DMS153 (cell line): ENCODE results near the gene GRIN1.

Experiments
- DNase-seq: peaks from one replicate; lab custom pipeline; 2025; lab: John Stamatoyannopoulos, UW

Gene GRIN1

GRCh38 chr9:137138722-137139467 lies at the start of gene GRIN1:
TSS of gene GRIN1 (plus strand) at chr9:137139154. CDS start at chr9:137139487, 333 bp downstream.
- DNase-seq, result no peak

DNA sequence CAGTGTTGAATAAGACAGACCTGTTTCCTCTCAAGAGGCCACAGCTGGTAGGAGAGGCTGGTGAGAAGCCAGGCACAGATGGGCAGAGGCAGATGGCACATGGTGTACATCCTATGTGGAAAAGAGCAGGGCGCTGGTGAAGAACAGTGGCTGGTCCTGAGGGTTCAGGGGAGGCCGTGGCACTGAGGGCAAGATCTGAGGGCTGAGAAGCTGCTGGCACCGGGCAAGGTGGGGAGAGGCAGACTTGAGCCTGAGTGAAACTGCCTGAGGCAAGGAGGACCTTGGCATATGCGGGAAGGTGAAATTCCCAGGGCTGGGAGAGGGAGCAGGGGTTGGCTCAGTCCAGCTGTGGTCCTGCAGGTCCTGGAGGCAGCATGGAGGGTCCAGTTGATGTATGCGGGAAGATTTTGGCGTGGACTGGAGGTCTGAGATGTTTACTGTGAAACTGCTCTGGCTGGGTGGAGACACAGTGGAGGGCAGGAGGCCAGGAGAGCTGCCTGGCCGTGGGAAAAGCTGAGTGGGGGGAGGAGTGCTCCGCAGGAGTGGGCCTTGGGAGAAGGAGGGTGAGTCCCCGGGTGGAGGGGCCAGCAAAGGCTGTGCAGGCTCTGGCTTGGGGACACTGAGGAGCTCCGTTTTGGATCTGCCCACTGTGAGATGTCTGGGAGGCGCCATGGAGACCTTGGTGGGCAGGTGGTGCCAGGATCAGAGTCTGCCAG lies 49.6 kb upstream of the GRIN1 start:
- no peak for DNase-seq

DNA sequence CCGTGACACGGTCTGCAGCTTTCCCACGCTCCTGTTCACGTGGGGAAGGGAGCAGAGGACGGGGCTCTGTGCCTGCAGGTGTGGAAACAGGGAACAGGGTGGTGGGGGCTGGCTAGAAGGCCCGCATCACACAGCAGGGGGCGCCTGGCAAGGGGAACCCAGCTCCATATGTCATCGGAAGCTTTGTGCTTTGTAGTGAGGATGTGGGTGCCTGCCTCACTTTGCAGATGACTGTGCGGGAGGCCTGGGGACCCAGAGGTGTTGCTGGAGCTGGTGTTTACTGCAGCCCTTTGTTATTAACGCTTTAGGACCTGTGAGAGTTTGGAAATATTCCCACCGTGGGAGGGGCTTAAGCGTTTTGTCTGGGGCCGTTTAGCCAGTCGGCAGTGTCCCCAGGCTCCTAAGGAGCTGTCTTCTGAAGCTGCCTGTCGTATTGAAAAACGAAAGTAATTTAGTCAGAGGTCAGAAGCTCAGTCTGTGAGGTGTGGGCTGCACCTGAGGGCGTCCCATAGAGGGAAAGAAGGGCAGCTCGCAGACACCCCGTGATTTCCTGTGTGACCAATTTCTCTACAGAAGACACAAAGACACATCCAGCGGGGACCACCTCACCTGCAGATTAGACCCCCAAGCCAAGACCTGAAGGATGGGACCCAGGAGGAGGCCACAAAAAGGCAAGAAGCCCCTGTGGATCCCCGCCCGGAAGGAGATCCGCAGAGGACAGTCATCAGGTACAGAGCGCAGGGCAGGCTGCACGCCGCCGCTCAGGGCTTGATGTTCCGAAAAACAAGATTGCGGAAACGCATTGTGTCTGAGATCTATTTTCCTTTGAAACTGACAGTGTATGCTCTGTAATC lies 43.1 kb upstream of the GRIN1 start:
- no peak for DNase-seq

- DNase-seq, result no peak
Observed at GRCh38 chr9:137096785-137097546, 42.0 kb upstream of the GRIN1 start.

DNA sequence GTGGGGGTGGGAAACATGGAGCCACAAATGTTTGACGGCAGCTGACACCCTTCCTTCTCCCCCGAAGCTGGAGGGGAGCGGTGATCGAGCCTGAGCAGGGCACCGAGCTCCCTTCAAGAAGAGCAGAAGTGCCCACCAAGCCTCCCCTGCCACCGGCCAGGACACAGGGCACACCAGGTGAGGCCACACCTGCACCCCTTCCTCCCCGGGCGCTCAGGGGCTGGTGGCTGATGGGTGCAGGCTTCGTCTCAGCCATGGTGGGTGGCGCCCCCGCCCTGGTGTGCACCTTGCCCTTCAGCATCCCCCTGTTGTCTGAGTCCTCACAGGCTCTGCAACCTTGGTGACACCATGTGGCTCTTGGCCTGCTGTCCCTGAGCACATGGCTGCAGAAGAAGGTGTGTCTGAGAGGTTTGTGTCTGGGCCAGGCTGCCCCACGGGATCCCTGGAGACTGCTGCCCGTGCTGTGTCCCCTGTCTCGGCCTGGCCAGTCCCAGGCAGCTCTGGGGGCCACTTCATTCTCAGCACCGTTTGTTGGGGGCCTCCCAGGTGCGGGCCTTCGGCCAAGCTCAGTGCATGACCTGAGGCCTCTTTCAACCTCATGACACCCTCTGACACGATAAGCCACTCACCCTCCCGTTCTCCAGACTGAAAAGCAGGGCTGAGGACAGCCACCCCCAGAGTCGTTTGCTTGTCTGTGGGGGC lies 41.0 kb upstream of the GRIN1 start:
- DNase-seq, result no peak

GRCh38 chr9:137099231-137099630 lies 39.7 kb upstream of the GRIN1 start:
- no peak for DNase-seq

DNA sequence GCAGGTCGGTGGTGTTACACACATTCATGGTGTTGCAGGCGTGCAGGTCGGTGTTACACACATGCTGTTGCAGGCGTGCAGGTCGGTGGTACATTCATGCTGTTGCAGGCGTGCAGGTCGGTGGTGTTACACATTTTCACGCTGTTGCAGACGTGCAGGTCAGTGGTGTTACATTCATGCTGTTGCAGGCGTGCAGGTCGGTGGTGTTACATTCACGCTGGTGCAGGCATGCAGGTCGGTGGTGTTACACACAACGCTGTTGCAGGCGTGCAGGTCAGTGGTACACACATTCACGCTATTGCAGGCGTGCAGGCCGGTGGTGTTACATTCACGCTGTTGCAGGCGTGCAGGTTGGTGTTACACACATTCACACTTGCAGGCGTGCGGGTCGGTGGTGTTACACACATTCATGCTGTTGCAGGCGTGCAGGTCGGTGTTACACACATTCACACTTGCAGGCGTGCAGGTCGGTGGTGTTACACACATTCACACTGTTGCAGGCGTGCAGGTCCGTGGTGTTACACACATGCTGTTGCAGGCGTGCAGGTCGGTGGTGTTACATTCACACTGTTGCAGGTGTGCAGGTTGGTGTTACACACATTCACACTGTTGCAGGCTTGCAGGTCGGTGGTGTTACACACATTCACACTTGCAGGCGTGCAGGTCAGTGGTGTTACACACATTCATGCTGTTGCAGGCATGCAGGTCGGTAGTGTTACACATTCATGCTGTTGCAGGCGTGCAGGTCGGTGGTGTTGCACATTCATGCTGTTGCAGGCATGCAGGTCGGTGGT lies 35.6 kb upstream of the GRIN1 start:
- no peak for DNase-seq

DNA sequence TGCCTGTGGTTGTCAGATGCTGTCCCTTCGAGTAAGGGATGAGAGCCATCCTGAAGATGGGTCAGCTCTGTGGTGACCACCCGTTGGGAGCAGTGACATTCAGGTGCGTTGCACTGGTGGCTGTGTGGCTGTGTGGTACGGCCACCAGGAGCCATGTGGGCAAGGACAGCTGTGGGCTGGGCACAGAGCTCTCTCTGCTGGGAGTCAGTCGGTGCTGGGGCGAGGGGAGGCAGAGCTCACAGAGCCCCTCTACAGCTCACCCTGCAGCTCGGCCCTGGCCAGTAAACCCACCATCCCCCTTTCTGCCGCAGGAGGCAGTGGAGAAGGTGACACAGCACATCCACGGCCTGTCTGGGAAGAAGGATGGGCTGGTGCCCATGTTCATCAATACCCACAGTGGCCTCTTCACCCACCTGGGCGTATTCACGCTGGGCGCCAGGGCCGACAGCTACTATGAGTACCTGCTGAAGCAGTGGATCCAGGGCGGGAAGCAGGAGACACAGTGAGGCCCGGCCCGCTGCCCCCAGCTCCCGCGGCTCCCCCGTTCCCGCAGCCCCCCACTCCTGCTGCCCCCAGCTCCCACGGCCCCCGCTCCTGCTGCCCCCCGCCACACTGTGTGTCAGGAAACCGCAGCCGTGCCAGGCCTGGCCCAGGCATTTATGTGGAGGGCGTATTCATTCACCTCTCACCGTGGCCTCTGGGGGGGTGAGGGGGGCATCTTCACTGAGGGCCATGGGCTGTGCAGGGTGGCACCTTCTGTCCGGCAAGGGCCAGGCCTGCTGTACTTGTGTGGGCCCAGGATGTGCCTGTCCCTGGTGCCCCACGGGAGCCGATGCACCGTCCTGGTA lies 32.9 kb upstream of the GRIN1 start:
- no peak for DNase-seq

GRCh38 chr9:137106662-137107250 lies 32.2 kb upstream of the GRIN1 start:
- DNase-seq, result no peak

DNA sequence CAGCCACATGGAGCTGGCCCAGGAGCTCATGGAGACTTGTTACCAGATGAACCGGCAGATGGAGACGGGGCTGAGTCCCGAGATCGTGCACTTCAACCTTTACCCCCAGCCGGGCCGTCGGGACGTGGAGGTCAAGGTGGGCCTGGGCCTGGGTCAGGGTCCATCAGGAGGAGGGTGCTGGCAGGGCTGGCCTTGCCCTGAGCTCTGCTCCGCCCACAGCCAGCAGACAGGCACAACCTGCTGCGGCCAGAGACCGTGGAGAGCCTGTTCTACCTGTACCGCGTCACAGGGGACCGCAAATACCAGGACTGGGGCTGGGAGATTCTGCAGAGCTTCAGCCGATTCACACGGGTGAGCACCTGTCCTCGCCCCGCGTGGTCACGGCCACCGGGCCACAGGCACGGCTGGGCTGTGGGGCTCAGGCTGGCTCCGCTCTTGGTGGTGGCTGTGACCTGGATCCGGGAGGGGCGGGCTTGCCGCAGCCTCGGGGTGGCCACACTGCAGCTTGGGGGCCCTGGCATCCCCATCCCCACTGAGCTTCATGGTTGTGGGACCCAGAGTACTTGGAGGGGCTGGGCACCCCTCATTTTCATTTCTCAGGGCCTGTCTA lies 31.5 kb upstream of the GRIN1 start:
- no peak for DNase-seq

- DNase-seq, result no peak
Observed at GRCh38 chr9:137107982-137108381, 31.0 kb upstream of the GRIN1 start.

DNA sequence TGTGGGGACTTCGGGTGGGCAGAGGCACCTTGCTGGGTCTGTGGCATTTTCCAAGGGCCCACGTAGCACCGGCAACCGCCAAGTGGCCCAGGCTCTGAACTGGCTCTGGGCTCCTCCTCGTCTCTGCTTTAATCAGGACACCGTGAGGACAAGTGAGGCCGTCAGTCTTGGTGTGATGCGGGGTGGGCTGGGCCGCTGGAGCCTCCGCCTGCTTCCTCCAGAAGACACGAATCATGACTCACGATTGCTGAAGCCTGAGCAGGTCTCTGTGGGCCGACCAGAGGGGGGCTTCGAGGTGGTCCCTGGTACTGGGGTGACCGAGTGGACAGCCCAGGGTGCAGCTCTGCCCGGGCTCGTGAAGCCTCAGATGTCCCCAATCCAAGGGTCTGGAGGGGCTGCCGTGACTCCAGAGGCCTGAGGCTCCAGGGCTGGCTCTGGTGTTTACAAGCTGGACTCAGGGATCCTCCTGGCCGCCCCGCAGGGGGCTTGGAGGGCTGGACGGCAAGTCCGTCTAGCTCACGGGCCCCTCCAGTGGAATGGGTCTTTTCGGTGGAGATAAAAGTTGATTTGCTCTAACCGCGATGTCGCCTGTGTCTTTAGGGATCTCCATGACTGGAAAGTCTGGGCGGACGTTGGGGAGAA lies 30.2 kb upstream of the GRIN1 start:
- no peak for DNase-seq

DNA sequence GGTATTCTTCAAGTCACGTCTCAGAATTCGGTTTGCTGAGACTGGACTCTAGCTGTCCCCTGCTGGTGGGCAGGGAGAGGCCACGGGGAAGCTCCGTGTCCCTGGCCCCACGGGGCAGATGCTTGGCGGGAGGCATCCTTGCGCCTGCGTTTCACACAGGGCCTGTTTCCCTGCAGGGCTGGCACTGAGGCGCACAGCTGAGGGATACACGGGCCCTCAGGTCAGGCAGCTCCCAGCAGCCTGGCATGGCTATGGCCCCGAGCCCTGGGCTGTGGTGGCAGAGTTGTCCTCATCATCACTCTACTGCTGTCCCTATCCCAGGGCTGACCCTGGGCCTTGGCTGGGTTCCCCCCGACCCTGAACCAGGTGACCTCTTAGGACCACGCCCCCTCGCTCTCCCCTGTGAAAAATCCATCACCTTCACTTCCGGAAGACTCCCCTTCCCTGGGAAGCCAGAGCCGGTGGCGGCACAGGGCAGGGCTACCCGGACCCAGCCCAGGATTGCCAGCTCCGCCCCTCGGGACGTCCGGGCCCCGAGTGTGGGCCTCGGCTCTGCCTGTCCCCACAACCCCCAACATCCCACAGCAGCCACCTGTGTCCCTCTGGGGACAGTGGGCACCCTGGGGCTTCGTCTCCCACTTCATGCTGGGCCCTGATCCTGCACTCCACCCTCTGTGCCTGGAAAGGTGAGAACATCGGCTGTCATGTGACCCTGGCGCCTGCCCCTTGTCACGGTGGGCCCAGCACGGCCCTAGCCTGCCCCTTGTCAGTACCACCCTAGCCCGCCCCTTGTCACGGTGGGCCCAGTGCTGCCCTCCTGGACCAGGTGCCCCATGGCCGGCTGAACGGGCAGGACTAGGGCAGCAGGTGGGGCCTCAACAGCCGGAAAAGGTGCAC lies 29.5 kb upstream of the GRIN1 start:
- no peak for DNase-seq

- DNase-seq, result no peak
Observed at GRCh38 chr9:137110147-137110910, 28.6 kb upstream of the GRIN1 start.

DNA sequence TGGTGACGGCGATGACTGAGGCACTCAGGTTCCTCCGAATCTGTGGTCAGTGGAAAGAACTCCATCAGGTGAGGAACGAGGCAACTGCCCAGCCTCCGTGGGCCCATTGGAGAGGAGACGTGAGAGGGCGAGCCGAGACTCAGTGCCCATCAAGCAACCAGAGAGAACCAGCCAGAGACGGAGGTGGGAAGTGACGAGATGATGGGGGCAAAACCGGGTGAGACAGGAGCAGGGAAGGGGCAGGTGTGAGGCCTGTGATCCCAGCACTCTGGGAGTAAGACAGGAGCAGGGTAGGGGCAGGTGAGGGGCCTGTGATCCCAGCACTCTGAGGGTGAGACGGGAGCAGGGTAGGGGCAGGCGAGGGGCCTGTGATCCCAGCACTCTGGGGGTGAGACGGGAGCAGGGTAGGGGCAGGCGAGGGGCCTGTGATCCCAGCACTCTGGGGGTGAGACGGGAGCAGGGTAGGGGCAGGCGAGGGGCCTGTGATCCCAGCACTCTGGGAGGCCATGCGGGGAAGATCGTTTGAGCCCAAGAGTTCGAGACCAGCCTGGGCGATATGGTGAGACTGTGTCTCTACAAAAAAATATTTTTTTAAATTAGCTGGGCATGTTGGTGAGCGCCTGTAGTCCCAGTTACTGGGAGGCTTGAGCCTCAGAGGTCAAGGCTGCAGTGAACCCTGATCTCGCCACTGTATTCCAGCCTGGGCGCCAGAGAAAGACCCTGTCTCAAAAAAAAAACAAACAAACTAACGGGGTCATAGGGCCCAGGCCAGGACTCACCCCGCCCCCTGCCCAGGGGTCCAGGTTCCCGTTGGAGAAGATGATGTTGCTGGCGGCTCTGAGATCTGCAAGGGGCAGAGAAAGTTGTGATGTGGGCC lies 27.8 kb upstream of the GRIN1 start:
- no peak for DNase-seq
